Inflammatory macrophage treated with lipopolysaccharide for 1 hour (primary cell): ENCODE results near the gene LZTR1.

Experiments used
- DNase-seq, 2 donors: peaks; one replicate each; pipeline ENCODE4 v3.0.0-alpha.2; 2020 to 2022

The LZTR1 gene

GRCh38 chr22:20983081-20983771 is 1.1 kb downstream of the LZTR1 start:
- no peak for DNase-seq

DNA sequence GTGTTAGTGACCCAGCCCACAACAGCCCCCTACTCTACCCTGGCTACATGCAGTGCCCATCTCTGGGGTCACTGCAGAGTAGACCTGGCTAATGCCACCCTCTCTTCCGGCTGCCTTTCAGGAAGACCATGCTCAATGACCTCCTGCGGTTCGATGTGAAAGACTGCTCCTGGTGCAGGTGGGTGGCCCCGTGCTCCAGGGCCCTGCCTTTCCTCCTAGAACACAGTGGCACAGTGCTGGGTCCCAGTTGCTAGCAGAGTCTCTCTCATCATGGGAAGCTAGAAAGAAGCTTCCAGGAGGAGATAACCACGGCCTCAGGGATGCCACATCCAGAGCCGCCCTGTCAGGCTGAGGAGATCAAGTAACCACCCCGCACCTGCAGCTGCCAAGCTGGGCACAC is 3.6 kb downstream of the LZTR1 start:
- no peak for DNase-seq

DNA sequence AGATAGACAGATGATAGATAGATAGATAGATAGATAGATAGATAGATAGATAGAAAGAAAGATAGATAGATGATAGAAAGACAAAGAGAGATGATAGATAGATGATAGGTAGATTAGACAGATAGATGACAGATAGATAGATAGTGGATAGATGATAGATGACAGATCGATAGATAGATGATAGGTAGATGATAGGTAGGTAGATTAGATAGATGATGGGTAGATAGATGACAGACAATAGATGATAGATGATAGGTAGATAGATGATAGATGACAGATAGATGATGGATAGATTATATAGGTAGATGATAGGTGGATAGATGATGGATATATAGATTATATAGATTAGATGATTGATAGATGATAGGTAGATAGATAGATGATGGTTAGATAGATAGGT is 4.3 kb downstream of the LZTR1 start:
- no peak for DNase-seq

DNA sequence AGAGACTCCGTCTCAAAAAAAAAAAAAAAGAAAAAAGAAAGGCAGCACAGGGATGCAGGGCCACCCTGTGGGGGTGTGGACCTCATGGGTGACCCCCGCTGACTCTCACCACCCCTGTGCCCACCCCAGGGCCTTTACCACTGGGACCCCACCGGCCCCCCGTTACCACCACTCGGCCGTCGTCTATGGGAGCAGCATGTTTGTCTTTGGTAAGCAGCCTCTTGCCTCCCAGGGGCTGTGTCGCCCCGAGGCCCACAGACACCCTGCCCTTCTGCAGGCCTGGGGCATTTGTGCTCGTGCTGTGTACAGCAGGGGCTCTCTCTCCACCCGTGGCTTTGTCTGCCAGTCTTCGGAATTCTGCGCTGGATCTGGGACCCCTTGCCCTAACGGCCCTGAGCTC is 5.3 kb downstream of the LZTR1 start:
- DNase-seq = no peak

- DNase-seq = no peak
These were observed 6.7 kb downstream of the LZTR1 start for GRCh38 chr22:20988573-20989322.

GRCh38 chr22:20989323-20990138 is 7.4 kb downstream of the LZTR1 start:
- no peak for DNase-seq

- DNase-seq = no peak
These were observed 8.4 kb downstream of the LZTR1 start for GRCh38 chr22:20990184-20991180.

DNA sequence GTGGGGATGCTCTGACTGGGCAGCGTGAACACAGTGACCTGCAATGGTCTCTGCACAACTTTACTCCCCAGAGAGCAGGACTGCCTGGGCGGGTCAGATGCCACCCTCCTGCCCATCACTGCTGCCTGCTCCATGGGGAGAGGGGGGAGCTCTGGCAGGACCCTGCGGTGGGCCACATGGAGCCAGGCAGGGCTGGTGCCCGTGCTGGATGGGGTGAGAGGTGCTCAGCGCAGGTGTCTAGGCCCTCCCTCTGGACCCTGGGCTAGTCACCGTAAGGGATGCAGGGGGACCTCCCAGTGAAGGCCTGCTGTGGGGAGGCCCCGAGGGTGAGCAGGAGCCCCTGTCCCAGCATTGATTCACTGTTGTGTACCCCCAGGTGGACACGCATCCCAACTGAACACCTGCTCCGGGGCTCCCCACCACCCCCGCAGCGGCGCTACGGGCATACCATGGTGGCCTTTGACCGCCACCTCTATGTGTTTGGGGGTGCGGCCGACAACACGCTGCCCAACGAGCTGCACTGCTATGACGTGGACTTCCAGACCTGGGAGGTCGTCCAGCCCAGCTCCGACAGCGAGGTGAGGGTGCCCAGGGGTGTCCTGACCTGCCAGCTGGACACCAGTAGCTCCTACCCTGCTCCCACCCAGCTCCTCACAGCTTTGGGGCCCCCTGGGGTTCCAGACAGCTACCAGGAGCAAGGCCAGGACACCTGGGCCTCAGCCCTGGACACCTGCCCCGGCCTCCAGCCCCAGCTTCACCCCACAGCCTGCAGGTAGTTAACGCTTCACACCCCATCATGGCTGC is 9.4 kb downstream of the LZTR1 start:
- DNase-seq = no peak

- DNase-seq = no peak
These were observed 10.0 kb downstream of the LZTR1 start for GRCh38 chr22:20992056-20992442.

DNA sequence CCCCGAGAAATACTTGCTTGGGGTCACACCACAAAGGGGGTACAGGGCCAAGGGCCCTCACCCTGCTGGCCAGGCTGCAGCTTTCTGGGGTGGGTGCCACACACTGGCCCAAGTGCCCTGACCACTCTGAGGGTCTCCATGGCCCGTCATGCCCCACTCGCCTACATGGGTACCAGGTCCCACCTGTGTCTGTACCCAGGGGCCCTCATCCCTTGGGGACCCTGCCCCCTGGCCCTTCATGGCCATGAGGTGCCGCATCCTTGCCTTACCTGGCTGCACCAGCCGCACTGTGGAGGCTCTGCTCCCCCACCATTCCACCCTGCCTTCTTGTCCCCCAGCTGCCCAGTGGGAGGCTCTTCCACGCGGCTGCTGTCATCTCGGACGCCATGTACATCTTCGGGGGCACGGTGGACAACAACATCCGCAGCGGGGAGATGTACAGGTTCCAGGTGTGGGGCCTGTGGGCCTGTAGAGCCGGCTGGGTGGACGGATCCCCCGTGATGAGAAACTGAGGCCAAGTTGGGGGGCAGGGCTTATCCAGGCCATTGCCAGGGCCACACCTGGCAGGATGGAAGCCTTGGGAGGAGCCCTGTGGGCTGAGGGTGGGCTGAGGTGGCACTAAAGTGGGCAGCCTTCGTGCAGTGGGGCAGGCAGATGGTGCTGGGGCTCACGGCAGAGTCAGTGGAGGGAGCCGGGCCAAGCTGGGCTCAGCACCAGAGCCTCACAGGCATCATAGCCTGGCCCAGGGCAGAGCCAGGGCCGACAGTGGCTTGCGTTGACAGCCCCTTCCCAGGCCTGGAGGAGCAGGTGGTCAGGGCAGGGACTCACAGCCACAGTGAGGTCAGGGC is 10.6 kb downstream of the LZTR1 start:
- no peak for DNase-seq

DNA sequence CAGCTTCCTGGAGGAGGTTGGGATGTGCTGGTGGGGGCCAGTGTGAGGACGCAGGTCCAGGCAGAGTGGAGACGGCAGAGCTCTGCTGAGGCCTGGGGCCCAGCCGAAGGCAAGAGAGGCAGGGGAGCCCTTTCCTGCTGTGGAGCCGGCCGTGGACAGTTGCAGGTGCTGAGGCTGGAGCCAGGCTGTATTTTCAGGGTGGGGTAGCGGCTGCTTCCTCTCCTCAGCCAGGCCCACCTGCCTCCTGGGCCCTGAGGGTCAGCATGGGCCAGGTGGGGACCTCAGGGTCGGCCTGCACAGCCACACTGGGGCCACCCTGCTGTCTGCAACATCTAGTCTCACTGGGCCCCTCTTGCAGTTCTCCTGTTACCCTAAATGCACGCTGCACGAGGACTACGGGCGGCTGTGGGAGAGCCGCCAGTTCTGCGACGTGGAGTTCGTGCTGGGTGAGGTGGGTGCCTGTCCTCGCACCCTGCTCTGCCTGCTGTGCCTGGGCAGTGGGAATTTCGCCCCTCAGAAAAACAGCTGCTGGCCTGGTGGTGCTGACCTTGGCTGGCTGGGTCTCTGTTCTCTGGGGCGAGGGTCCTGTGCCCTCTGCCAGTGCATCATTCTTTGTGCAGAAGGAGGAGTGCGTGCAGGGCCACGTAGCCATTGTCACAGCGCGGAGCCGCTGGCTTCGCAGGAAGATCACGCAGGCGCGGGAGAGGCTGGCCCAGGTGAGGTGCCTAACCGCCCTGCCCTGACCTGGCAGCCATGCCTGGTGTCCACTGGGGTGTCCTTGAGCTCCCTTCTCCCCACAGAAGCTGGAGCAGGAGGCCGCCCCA is 11.4 kb downstream of the LZTR1 start:
- no peak for DNase-seq

GRCh38 chr22:20994128-20994901 is 12.2 kb downstream of the LZTR1 start:
- DNase-seq = no peak

DNA sequence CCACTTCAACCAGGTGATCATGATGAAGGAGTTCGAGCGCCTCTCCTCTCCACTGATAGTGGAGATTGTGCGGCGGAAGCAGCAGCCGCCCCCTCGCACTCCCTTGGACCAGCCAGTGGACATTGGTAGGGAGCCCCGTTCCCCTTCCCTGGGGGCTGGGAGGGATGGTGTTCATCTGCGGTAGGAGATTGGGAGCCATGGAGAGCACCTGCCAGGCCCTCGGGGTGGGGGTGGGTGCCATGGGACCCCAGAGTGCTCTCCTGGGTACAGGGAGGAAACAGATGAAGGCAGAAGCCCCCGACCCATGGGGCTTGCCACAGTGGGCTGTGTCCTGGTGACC is 12.8 kb downstream of the LZTR1 start:
- no peak for DNase-seq

GRCh38 chr22:20995329-20996030 is 13.4 kb downstream of the LZTR1 start:
- DNase-seq = no peak

DNA sequence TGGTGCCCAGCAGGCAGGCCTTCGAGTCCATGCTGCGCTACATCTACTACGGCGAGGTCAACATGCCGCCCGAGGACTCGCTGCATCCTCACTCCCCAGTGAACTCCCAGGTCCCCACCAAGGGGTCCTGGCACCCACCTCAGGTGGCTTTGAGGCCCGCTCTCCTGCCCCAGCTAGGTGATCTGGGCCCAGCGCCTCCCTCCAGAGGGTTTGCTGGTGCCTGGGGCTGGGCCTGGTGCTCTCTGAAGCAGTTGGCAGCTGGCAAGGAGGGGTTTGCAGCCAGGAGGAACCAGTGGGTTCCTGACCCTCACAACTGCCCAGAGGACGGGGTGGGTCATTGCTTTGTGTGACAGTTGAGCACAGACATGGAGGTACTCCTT is 13.9 kb downstream of the LZTR1 start:
- no peak for DNase-seq

- DNase-seq = no peak
These were observed 14.8 kb downstream of the LZTR1 start for GRCh38 chr22:20996598-20997535.
